ENCODE data around the gene CHTF18.

DNA sequence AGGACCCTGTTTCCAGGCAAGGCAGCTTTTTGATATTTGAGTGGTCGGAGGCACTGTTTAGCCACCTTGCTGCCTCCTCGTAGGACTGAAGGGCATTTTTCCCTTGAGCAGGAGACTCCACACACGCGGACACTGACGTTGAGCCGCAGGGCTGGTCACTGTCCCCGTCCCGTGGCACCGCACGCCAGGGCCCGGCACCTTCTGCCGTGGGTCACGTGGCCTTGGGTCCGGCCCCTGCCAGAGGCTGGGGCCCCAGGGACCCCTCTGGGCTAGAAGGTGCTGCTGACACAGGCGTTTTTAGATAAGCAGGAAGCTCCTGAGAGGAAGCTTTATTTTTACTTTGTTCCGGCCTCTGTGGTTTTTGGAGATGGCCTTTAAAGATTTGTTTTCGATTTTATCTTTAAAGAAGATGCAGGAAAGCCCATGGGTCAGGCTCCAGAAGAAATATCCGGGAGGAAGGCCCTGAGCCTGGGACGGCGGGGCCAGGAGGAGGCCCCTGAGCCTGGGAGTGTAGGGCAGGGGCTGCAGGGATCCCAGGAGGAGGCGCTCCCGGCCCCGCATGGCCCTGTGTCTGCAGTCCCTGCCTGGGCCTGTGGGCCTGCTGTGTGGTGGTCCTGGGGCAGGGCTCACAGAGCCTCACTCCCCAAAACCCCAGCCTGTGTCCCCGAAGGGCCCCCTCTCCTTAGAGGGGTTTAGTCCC, 42.6 kb downstream of the CHTF18 start:
- TF ChIP-seq, protein P1, sequence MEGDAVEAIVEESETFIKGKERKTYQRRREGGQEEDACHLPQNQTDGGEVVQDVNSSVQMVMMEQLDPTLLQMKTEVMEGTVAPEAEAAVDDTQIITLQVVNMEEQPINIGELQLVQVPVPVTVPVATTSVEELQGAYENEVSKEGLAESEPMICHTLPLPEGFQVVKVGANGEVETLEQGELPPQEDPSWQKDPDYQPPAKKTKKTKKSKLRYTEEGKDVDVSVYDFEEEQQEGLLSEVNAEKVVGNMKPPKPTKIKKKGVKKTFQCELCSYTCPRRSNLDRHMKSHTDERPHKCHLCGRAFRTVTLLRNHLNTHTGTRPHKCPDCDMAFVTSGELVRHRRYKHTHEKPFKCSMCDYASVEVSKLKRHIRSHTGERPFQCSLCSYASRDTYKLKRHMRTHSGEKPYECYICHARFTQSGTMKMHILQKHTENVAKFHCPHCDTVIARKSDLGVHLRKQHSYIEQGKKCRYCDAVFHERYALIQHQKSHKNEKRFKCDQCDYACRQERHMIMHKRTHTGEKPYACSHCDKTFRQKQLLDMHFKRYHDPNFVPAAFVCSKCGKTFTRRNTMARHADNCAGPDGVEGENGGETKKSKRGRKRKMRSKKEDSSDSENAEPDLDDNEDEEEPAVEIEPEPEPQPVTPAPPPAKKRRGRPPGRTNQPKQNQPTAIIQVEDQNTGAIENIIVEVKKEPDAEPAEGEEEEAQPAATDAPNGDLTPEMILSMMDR (conservative IDR thresholded peaks at IDR 0.05; ENCODE audit: low read length), result no peak
- TF ChIP-seq EZH2phosphoT487 (IDR thresholded peaks at IDR 0.05; ENCODE audit: borderline replicate concordance, low read depth, low read length), result no peak

All from OCI-LY7 (cell line).